Body of pancreas (tissue), 4 donors: ENCODE measurements around the gene HCFC1. TPM values are rescaled to one million over a fixed set of nuclear protein-coding genes. Genes with fewer than 3 reads are reported as not detected.

Experiments
- ATAC-seq: fragments of 150-250 bp; one replicate; pipeline ENCODE4 v1.9.1; 2016
- DNase-seq, 4 donors: peaks; one replicate each; pipeline ENCODE4 v3.0.0-alpha.2; 2019
- H3K27ac ChIP-seq, 4 donors: fragments of 200-600 bp; sonication (generic); 1 replicate in 3 of 4; 2 replicates in 1 of 4; pipeline versions ENCODE4 v1.5.1 to v1.6.1; 2016 to 2019; ENCODE audit warnings: mild to moderate bottlenecking in 1 of 4, mixed read lengths in 1 of 4, moderate library complexity in 1 of 4
- H3K27me3 ChIP-seq, 2 donors: fragments of 200-600 bp; sonication (generic); one replicate each; pipeline ENCODE4 v1.6.0; 2016; ENCODE audit warnings: mild to moderate bottlenecking in 1 of 2
- H3K36me3 ChIP-seq, 2 donors: fragments of 200-600 bp; sonication (generic); replicated peaks in 1 of 2; 2 replicates each; pipeline ENCODE4 v1.5.1; 2016; ENCODE audit warnings: low read depth in 2 of 2; ENCODE audit not compliant: insufficient read depth in 1 of 2
- H3K4me1 ChIP-seq: fragments of 200-600 bp; sonication (generic); one replicate; pipeline ENCODE4 v1.6.0; 2016
- H3K4me3 ChIP-seq, 2 donors: fragments of 200-600 bp; sonication (generic); 1 replicate in 1 of 2; 2 replicates in 1 of 2; pipeline ENCODE4 v1.5.1; 2016 to 2019
- H3K9me3 ChIP-seq, 3 donors: fragments of 200-600 bp; sonication (generic); 1 replicate in 2 of 3; 2 replicates in 1 of 3; pipeline ENCODE4 v1.5.1; 2016
- CTCF ChIP-seq, 7 experiments: fragments of 450-650 bp in 4 of 7; fragments of 200-600 bp in 3 of 7; sonication (generic) in 3 of 7; IDR thresholded peaks; one replicate each; pipeline ENCODE4 v1.5.1; 2016 to 2019; ENCODE audit warnings: antibody characterized with exemption in 7 of 7
- POLR2A ChIP-seq, 3 donors: fragments of 450-650 bp; IDR thresholded peaks; one replicate each; pipeline ENCODE4 v1.6.1; 2016; ENCODE audit warnings: antibody characterized with exemption in 3 of 3, mild to moderate bottlenecking in 2 of 3
- WGBS, 2 donors: methylation state at CpG; one replicate each; pipeline ENCODE4 v1.1.5; 2017; 5-methylcytosine and 5-hydroxymethylcytosine counted together
- intact Hi-C: fragments of 100-400 bp; cut with DNase I; formaldehyde crosslinking; loops from one replicate; pipeline ENCODE4 v1.15.1; 2023
- microRNA counts, 2 donors: library from miRNA; unstranded; fragments of <30 nt; microRNA quantifications; one replicate each; lab custom pipeline; 2017
- microRNA-seq, 2 donors: library from miRNA; unstranded; fragments of <30 nt; microRNA quantifications; one replicate each; pipeline ENCODE4, GENCODE V29; 2016; ENCODE audit warnings: borderline number of aligned reads in 2 of 2, borderline replicate concordance in 2 of 2
- small RNA-seq: library from RNA; depleted of rRNA; stranded (forward); fragments of <200 nt; gene quantifications from one replicate; pipeline ENCODE3, GENCODE V24; 2016
- total RNA-seq, 2 donors: library from RNA; depleted of rRNA; stranded (reverse); fragments of >200 nt; gene quantifications; one replicate each; pipeline ENCODE4 v1.1.0, GENCODE V29; 2016

The HCFC1 gene
- total RNA-seq, 2 donors from 2014 or later, result 16.6 to 62.6 TPM

- DNase-seq (peak in 2 of 4 donors; percentile 31 to 58), ATAC-seq (peak; percentile 42)
- Histone ChIP-seq H3K36me3 (no peaks in the 10 kb centered on the region), H3K27me3 (no peaks in the 10 kb centered on the region), H3K9me3 (no peaks in the 10 kb centered on the region), H3K27ac (no peak overlapping the region), H3K4me1 (no peaks in the 10 kb centered on the region), H3K4me3 (no peak overlapping the region)
- intact Hi-C loops, result no loop called here
- no peak for TF ChIP-seq POLR2A (IDR thresholded peaks at IDR 0.05)
- no peak for TF ChIP-seq CTCF (IDR thresholded peaks at IDR 0.05)
- 27 to 43% methylated on average over 20 to 25 of the region's 26 CpGs for whole genome bisulfite sequencing, 2 donors
These were observed 70.5 kb downstream of the HCFC1 start for GRCh38 chrX:153900831-153901752.

DNA sequence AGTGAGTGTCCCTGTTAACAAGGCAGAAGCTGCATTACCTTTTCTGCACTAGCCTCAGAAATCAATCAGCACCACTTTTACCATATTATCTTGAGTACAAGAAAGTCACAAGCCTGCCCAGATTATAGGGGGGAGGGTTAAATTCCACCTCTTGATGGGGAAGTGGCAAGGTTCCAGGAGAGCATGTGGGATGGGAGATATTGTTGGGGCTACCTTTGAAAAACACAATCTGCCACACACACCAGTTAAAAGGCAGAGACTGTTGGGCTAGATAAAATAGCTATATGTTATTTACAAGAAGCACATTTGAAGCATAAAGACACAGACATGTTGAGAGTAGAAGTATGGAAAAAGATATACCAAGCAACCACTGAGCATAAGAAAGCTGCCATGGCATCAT is 73.7 kb downstream of the HCFC1 start:
- no peak for DNase-seq
- no peaks in the 10 kb centered on the region for H3K4me1 ChIP-seq
- H3K27me3 ChIP-seq, result no peaks in the 10 kb centered on the region
- no peaks in the 10 kb centered on the region for H3K9me3 ChIP-seq
- intact Hi-C loops, result no loop called here
- no peak for TF ChIP-seq CTCF (IDR thresholded peaks at IDR 0.05)
- TF ChIP-seq POLR2A (IDR thresholded peaks at IDR 0.05), result no peak
- no peak overlapping the region for H3K4me3 ChIP-seq
- H3K27ac ChIP-seq, result no peak overlapping the region
- no peaks in the 10 kb centered on the region for H3K36me3 ChIP-seq
- no peak for ATAC-seq

MicroRNAs within 50 kb of the gene (microRNA counts, 767-probe panel; counts per million panel counts)
- 0 to 736 counts per million in 2 donors for microRNA hsa-miR-718 (lab: Ali Mortazavi, UCI)

Small RNAs within 50 kb of the gene (microRNA-seq; reads per million reads assigned to microRNA genes)
- gene MIR3202-1 (0 reads per million in 2 donors), gene MIR3202-2 (0 reads per million in 2 donors), gene MIR718 (0 reads per million in 2 donors)

Small RNAs within 50 kb of the gene (small RNA-seq; reads per million reads assigned to genes)
- gene MIR3202-1, result 0.89 reads per million, percentile 31 among the genes with 10 or more reads in this experiment

Other genes with a start within 250 kb of the HCFC1 start
- 10 to 100 TPM; 64.6 TPM for gene BCAP31, start 247.4 kb downstream of the HCFC1 start, total RNA-seq
- gene ABCD1, start 247.0 kb downstream of the HCFC1 start, total RNA-seq, result 10 to 100 TPM; 11.2 to 31.6 TPM
- 10 to 100 TPM in 1 of 2 donors, 1 to 10 TPM in 1; 4.2 to 13.2 TPM for gene PLXNB3, start 207.6 kb downstream of the HCFC1 start, total RNA-seq
- gene SRPK3, start 190.8 kb downstream of the HCFC1 start, total RNA-seq, result not detected
- 10 to 100 TPM; 25.2 to 27.7 TPM for gene IDH3G, start 177.4 kb downstream of the HCFC1 start, total RNA-seq
- gene SSR4, start 177.2 kb downstream of the HCFC1 start, total RNA-seq, result 100 to 1,000 TPM; 115 to 238 TPM
- 1 to 10 TPM; 1.6 to 2.6 TPM for gene PDZD4, start 141.3 kb downstream of the HCFC1 start, total RNA-seq
- gene L1CAM, start 85.6 kb downstream of the HCFC1 start, total RNA-seq, result 1 to 10 TPM; 1.8 to 7.9 TPM
- under 1 TPM; 0.66 to 0.78 TPM for gene AVPR2, start 67.1 kb downstream of the HCFC1 start, total RNA-seq
- 10 to 100 TPM in 1 of 2 donors, 1 to 10 TPM in 1; 8.6 to 16.6 TPM for gene ARHGAP4, start 45.6 kb downstream of the HCFC1 start, total RNA-seq
- 10 to 100 TPM; 30.3 to 74.7 TPM for gene NAA10, start 36.8 kb downstream of the HCFC1 start, total RNA-seq
- 1 to 10 TPM in 1 of 2 donors, under 1 TPM in 1; 0.66 to 6.0 TPM for gene RENBP, start 27.2 kb downstream of the HCFC1 start, total RNA-seq
- 10 to 100 TPM in 1 of 2 donors, 1 to 10 TPM in 1; 8.8 to 10.9 TPM for gene TMEM187, start 936 bp upstream of the HCFC1 start, total RNA-seq
- gene IRAK1, start 48.1 kb upstream of the HCFC1 start, total RNA-seq, result 100 to 1,000 TPM in 1 of 2 donors, 10 to 100 TPM in 1; 51.6 to 105 TPM
- gene MECP2, start 125.9 kb upstream of the HCFC1 start, total RNA-seq, result 10 to 100 TPM; 27.8 to 36.3 TPM
- not detected for gene OPN1LW, start 172.4 kb upstream of the HCFC1 start, total RNA-seq
- gene OPN1MW, start 210.8 kb upstream of the HCFC1 start, total RNA-seq, result not detected
- gene OPN1MW2, start 247.9 kb upstream of the HCFC1 start, total RNA-seq, result not detected